ENCODE data around the gene BABAM1. TPM values are rescaled to one million over a fixed set of nuclear protein-coding genes. Genes with fewer than 3 reads are reported as not detected.
A peak's percentile ranks its signal among the peaks of the same experiment; 100 is the strongest.

BABAM1 gene
- polyA plus RNA-seq, 1 donor (not counting 4 experiments of a cell fraction or from before 2014, with no cell fraction given): 92.8 TPM

- Histone ChIP-seq H3K27me3 (ENCODE audit: control insufficient read depth, extremely low read depth, insufficient read depth, low read length) (no peaks in the 10 kb centered on the region), H3K79me2 (ENCODE audit: control insufficient read depth, insufficient read depth, low read length) (peaks cover 40% of the 10 kb centered on the region), H3K4me3 (ENCODE audit: control insufficient read depth in 2 of 3, extremely low read depth in 1 of 3, insufficient read depth in 2 of 3, low read depth in 1 of 3, low read length in 3 of 3) (peak overlapping the region; percentile 82 to 92 (median 86)), H3K9me1 (ENCODE audit: control insufficient read depth, extremely low read depth, insufficient read depth, low read length) (no peaks in the 10 kb centered on the region), H3K27ac (ENCODE audit: control insufficient read depth, insufficient read depth, low read length) (no peak overlapping the region), H3K9ac (ENCODE audit: control insufficient read depth, extremely low read depth, insufficient read depth, low read length) (peak overlapping the region; percentile 73), H2AFZ (ENCODE audit: control insufficient read depth, low read length) (peak overlapping the region; percentile 37), H3K36me3 (ENCODE audit: control insufficient read depth in 2 of 2, extremely low read depth in 1 of 2, insufficient read depth in 2 of 2, low read length in 2 of 2) (no peaks in the 10 kb centered on the region), H3K4me1 (ENCODE audit: control insufficient read depth, extremely low read depth, insufficient read depth, low read length) (peaks cover 26% of the 10 kb centered on the region), H4K20me1 (ENCODE audit: control insufficient read depth, extremely low read depth, insufficient read depth, low read length) (no peaks in the 10 kb centered on the region), H3K4me2 (ENCODE audit: control insufficient read depth, extremely low read depth, insufficient read depth, low read depth, low read length) (peak overlapping the region; percentile 70), H3K9me3 (ENCODE audit: control insufficient read depth, low read depth, low read length) (no peaks in the 10 kb centered on the region)
- TF ChIP-seq CTCF (optimal IDR thresholded peaks at IDR 0.05 in 1 of 3, IDR thresholded peaks at IDR 0.05 in 1 of 3, conservative IDR thresholded peaks at IDR 0.05 in 1 of 3; ENCODE audit: extremely low read depth in 1 of 3, insufficient read depth in 2 of 3, low read length in 3 of 3): no peak
- TF ChIP-seq EZH2 (IDR thresholded peaks at IDR 0.05; ENCODE audit: low read length): no peak
- FAIRE-seq (no peak), DNase-seq (ENCODE audit: low read depth, low spot score) (no peak)
- dilution Hi-C loops (cut with MboI; ENCODE audit: extremely low pct_ligation_motif_present, low sequenced_read_pairs): no loop called here
Measured at GRCh38 chr19:17244618-17245534, 22.4 kb upstream of the BABAM1 start.

DNA sequence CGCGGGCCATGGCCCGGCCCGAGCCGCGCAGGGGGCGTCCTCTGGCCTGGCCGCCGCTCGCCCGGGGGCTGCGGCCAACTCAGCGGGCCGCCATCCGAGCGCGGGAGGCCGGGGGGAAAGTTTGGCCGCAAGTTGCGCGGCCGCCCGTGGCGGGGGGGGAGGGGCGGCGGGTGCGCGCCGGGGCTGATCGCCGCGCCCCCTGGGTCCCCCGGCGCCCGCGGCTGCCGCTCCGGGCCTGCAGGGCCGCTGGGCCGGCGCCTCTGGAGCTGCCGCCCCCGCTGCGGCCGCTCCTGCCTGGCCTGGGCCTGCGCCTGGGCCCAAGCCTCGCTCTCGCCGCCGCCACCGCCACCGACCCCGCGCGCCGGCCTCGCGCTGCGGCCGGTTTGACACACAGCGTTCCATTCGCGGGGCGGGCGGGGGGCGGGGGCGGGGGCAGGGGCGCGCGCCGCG lies 21.7 kb upstream of the BABAM1 start, which contains the start of gene NR2F6:
TSS of gene NR2F6 (minus strand) at position 385 of the 450 bp plus-strand sequence. CDS start 699 bp downstream, outside the sequence.
- H3K9ac ChIP-seq (ENCODE audit: control insufficient read depth, extremely low read depth, insufficient read depth, low read length): peak within 1 kb of the TSS; percentile 73
- TF ChIP-seq CTCF (optimal IDR thresholded peaks at IDR 0.05 in 1 of 3, IDR thresholded peaks at IDR 0.05 in 1 of 3, conservative IDR thresholded peaks at IDR 0.05 in 1 of 3; ENCODE audit: extremely low read depth in 1 of 3, insufficient read depth in 2 of 3, low read length in 3 of 3) (no peak), EZH2 (IDR thresholded peaks at IDR 0.05; ENCODE audit: low read length) (no peak)

More for the DNA sequence above, 21.7 kb upstream of the BABAM1 start, which contains the start of gene NR2F6:
- Histone ChIP-seq H2AFZ (ENCODE audit: control insufficient read depth, low read length) (peak within 1 kb of the TSS; percentile 37), H3K79me2 (ENCODE audit: control insufficient read depth, insufficient read depth, low read length) (peaks cover 39% of the 10 kb centered on the region), H3K4me3 (ENCODE audit: control insufficient read depth in 2 of 3, extremely low read depth in 1 of 3, insufficient read depth in 2 of 3, low read depth in 1 of 3, low read length in 3 of 3) (peak within 1 kb of the TSS; percentile 82 to 92 (median 86)), H3K36me3 (ENCODE audit: control insufficient read depth in 2 of 2, extremely low read depth in 1 of 2, insufficient read depth in 2 of 2, low read length in 2 of 2) (no peaks in the 10 kb centered on the region), H3K9me3 (ENCODE audit: control insufficient read depth, low read depth, low read length) (no peaks in the 10 kb centered on the region), H3K27me3 (ENCODE audit: control insufficient read depth, extremely low read depth, insufficient read depth, low read length) (no peaks in the 10 kb centered on the region), H4K20me1 (ENCODE audit: control insufficient read depth, extremely low read depth, insufficient read depth, low read length) (no peaks in the 10 kb centered on the region), H3K9me1 (ENCODE audit: control insufficient read depth, extremely low read depth, insufficient read depth, low read length) (no peaks in the 10 kb centered on the region), H3K4me1 (ENCODE audit: control insufficient read depth, extremely low read depth, insufficient read depth, low read length) (peaks cover 26% of the 10 kb centered on the region), H3K4me2 (ENCODE audit: control insufficient read depth, extremely low read depth, insufficient read depth, low read depth, low read length) (peak within 1 kb of the TSS; percentile 76), H3K27ac (ENCODE audit: control insufficient read depth, insufficient read depth, low read length) (no peak within 1 kb of the TSS)
- dilution Hi-C loops (cut with MboI; ENCODE audit: extremely low pct_ligation_motif_present, low sequenced_read_pairs): no loop called here
- DNase-seq (ENCODE audit: low read depth, low spot score): no peak
- no peak for FAIRE-seq

Measured in keratinocyte (primary cell).